Prostate gland (tissue), 2 donors: ENCODE data around the gene ACVR2B. TPM values are rescaled to one million over a fixed set of nuclear protein-coding genes. Genes with fewer than 3 reads are reported as not detected.

Experiments used
- DNase-seq: peaks from one replicate; pipeline ENCODE4 v3.0.0-alpha.2; 2019; ENCODE audit warnings: low spot score
- H3K27ac ChIP-seq, 2 donors: fragments of 200-600 bp; sonication (generic); 2 replicates each; pipeline ENCODE4 v1.5.1; 2017 to 2019
- H3K27me3 ChIP-seq: fragments of 200-600 bp; sonication (generic); replicated peaks from 2 replicates; pipeline ENCODE4 v1.5.1; 2019; ENCODE audit not compliant: insufficient read depth
- H3K36me3 ChIP-seq, 2 donors: fragments of 200-600 bp; sonication (generic); 1 replicate in 1 of 2; 2 replicates in 1 of 2; pipeline versions ENCODE4 v1.5.1 to v1.8.1; 2017 to 2019
- H3K4me1 ChIP-seq: fragments of 200-600 bp; sonication (generic); replicated peaks from 2 replicates; pipeline ENCODE4 v1.5.1; 2019
- H3K4me3 ChIP-seq, 2 donors: fragments of 200-600 bp; sonication (generic); 2 replicates each; pipeline ENCODE4 v1.5.1; 2017 to 2019
- H3K9me3 ChIP-seq: fragments of 200-600 bp; sonication (generic); 2 replicates; pipeline ENCODE4 v1.5.1; 2017
- CTCF ChIP-seq, 4 experiments: fragments of 200-600 bp in 2 of 4; fragments of 450-650 bp in 2 of 4; sonication (generic) in 2 of 4; IDR thresholded peaks; 1 replicate in 3 of 4; 2 replicates in 1 of 4; pipeline ENCODE4 v1.5.1; 2016 to 2019; ENCODE audit warnings: antibody characterized with exemption in 4 of 4, mild to moderate bottlenecking in 2 of 4, moderate library complexity in 2 of 4
- POLR2A ChIP-seq: fragments of 450-650 bp; IDR thresholded peaks from one replicate; pipeline ENCODE4 v1.6.1; 2016; ENCODE audit warnings: antibody characterized with exemption, mild to moderate bottlenecking
- POLR2AphosphoS5 ChIP-seq: sonication (generic); formaldehyde crosslinking; IDR thresholded peaks from one replicate; pipeline ENCODE4 v1.6.1; 2017; ENCODE audit warnings: antibody characterized with exemption
- WGBS: methylation state at CpG from one replicate; pipeline ENCODE4 v1.1.5; 2018; 5-methylcytosine and 5-hydroxymethylcytosine counted together
- intact Hi-C: fragments of 100-400 bp; cut with DNase I; formaldehyde crosslinking; loops from one replicate; pipeline ENCODE4 v1.14.2; 2022
- total RNA-seq, 2 donors: library from RNA; depleted of rRNA; stranded (reverse); fragments of >200 nt; gene quantifications; one replicate each; pipeline ENCODE4 v1.1.0, GENCODE V29; 2016

ACVR2B gene
- total RNA-seq, 2 donors from 2014 or later: 5.8 to 24.3 TPM

GRCh38 chr3:38497031-38497430 is 43.3 kb downstream of the ACVR2B start:
- Histone ChIP-seq H3K36me3 (no peaks in the 10 kb centered on the region), H3K4me1 (no peaks in the 10 kb centered on the region), H3K27me3 (no peaks in the 10 kb centered on the region), H3K4me3 (peak overlapping the region; percentile 57 to 68), H3K9me3 (no peaks in the 10 kb centered on the region), H3K27ac (no peak overlapping the region)
- DNase-seq: no peak
- WGBS: 27% methylated on average over 4 of the region's 4 CpGs
- intact Hi-C loops: loop anchor here (5.0 kb wide), 1 partner anchor 150 kb away; the partner anchor contains the start of gene XYLB
- TF ChIP-seq POLR2A (no peak), CTCF (IDR thresholded peaks at IDR 0.05) (no peak), POLR2AphosphoS5 (no peak)

GRCh38 chr3:38500688-38501417 is 47.2 kb downstream of the ACVR2B start:
- Histone ChIP-seq H3K9me3 (no peaks in the 10 kb centered on the region), H3K27me3 (no peaks in the 10 kb centered on the region), H3K27ac (no peak overlapping the region), H3K4me3 (no peak overlapping the region), H3K36me3 (no peaks in the 10 kb centered on the region), H3K4me1 (no peaks in the 10 kb centered on the region)
- TF ChIP-seq POLR2AphosphoS5 (no peak), CTCF (IDR thresholded peaks at IDR 0.05) (no peak), POLR2A (no peak)
- intact Hi-C loops: no loop called here
- 48% methylated on average over 2 of the region's 2 CpGs for WGBS
- DNase-seq: no peak

- H3K27ac ChIP-seq: no peak overlapping the region
- intact Hi-C loops: no loop called here
- H3K4me3 ChIP-seq: no peak overlapping the region
- H3K9me3 ChIP-seq: no peaks in the 10 kb centered on the region
- no peaks in the 10 kb centered on the region for H3K36me3 ChIP-seq
- no peaks in the 10 kb centered on the region for H3K27me3 ChIP-seq
- WGBS: 90% methylated on average over 2 of the region's 2 CpGs
- no peak for DNase-seq
- H3K4me1 ChIP-seq: no peaks in the 10 kb centered on the region
- TF ChIP-seq POLR2A (no peak), POLR2AphosphoS5 (no peak)
Observed at GRCh38 chr3:38507120-38507519, 53.4 kb downstream of the ACVR2B start.

- Histone ChIP-seq H3K27me3 (no peaks in the 10 kb centered on the region), H3K36me3 (no peaks in the 10 kb centered on the region), H3K4me1 (no peaks in the 10 kb centered on the region), H3K9me3 (no peaks in the 10 kb centered on the region), H3K27ac (no peak overlapping the region), H3K4me3 (no peak overlapping the region)
- WGBS: 80% methylated on average over 2 of the region's 2 CpGs
- TF ChIP-seq POLR2AphosphoS5: no peak
- no peak for TF ChIP-seq POLR2A
- no peak for TF ChIP-seq CTCF (IDR thresholded peaks at IDR 0.05)
- intact Hi-C loops: no loop called here
- no peak for DNase-seq
Observed at GRCh38 chr3:38509732-38510131, 56.0 kb downstream of the ACVR2B start.

- H3K4me3 ChIP-seq: no peak overlapping the region
- no peaks in the 10 kb centered on the region for H3K27me3 ChIP-seq
- DNase-seq: no peak
- H3K36me3 ChIP-seq: no peaks in the 10 kb centered on the region
- no peaks in the 10 kb centered on the region for H3K9me3 ChIP-seq
- H3K4me1 ChIP-seq: no peaks in the 10 kb centered on the region
- intact Hi-C loops: no loop called here
- no peak overlapping the region for H3K27ac ChIP-seq
- no peak for TF ChIP-seq POLR2A
- TF ChIP-seq POLR2AphosphoS5: no peak
- no peak for TF ChIP-seq CTCF (IDR thresholded peaks at IDR 0.05)
Observed at GRCh38 chr3:38510631-38511030, 56.9 kb downstream of the ACVR2B start.
